Trophoblast cell (in vitro differentiated cells and primary cell): Measurements from ENCODE around the gene PHKA2.

Source experiments
- DNase-seq, 2 donors: peaks; one replicate each; pipeline ENCODE4 v3.0.0-alpha.2; 2016
- H2AFZ ChIP-seq: 2 replicates; pipeline ENCODE4 v1.6.1; 2013; ENCODE audit warnings: low read length, moderate library complexity, mild to moderate bottlenecking; ENCODE audit not compliant: insufficient read depth, poor library complexity
- H2AK5ac ChIP-seq: 2 replicates; pipeline ENCODE4 v1.6.1; 2013; ENCODE audit warnings: mild to moderate bottlenecking, low read length
- H2BK120ac ChIP-seq: 2 replicates; pipeline ENCODE4 v1.6.1; 2013; ENCODE audit warnings: low read length, mild to moderate bottlenecking, moderate library complexity; ENCODE audit not compliant: insufficient read depth, poor library complexity
- H2BK12ac ChIP-seq: 2 replicates; pipeline ENCODE4 v1.6.1; 2013; ENCODE audit warnings: mild to moderate bottlenecking, low read length, moderate library complexity
- H2BK5ac ChIP-seq: 2 replicates; pipeline ENCODE4 v1.6.1; 2013; ENCODE audit warnings: low read length, low read depth, moderate library complexity, mild to moderate bottlenecking; ENCODE audit not compliant: poor library complexity
- H3K14ac ChIP-seq: 2 replicates; pipeline ENCODE4 v1.6.1; 2013; ENCODE audit warnings: mild to moderate bottlenecking, low read length
- H3K18ac ChIP-seq: 2 replicates; pipeline ENCODE4 v1.6.1; 2013; ENCODE audit warnings: mild to moderate bottlenecking, low read length
- H3K23ac ChIP-seq: 2 replicates; pipeline ENCODE4 v1.6.1; 2013; ENCODE audit warnings: low read length
- H3K27ac ChIP-seq: 2 replicates; pipeline ENCODE4 v1.5.1; 2013; ENCODE audit warnings: low read depth, mild to moderate bottlenecking, inconsistent platforms, low read length, moderate library complexity
- H3K27me3 ChIP-seq: 2 replicates; pipeline ENCODE4 v1.6.1; 2013; ENCODE audit warnings: inconsistent platforms, mild to moderate bottlenecking, low read length, moderate library complexity; ENCODE audit not compliant: insufficient read depth
- H3K36me3 ChIP-seq, 2 experiments: 1 replicate in 1 of 2; 2 replicates in 1 of 2; pipeline ENCODE4 v1.6.1; 2013; ENCODE audit warnings: low read length in 2 of 2, mild to moderate bottlenecking in 2 of 2, moderate library complexity in 1 of 2; ENCODE audit not compliant: insufficient read depth in 2 of 2, control insufficient read depth in 1 of 2
- H3K4ac ChIP-seq: 2 replicates; pipeline ENCODE4 v1.6.1; 2013; ENCODE audit warnings: low read depth, mild to moderate bottlenecking, low read length, moderate library complexity
- H3K4me1 ChIP-seq, 2 experiments: 1 replicate in 1 of 2; 2 replicates in 1 of 2; pipeline ENCODE4 v1.6.1; 2013; ENCODE audit warnings: low read length in 2 of 2, mild to moderate bottlenecking in 2 of 2, moderate library complexity in 1 of 2; ENCODE audit not compliant: insufficient read depth in 2 of 2, control insufficient read depth in 1 of 2
- H3K4me2 ChIP-seq: 2 replicates; pipeline ENCODE4 v1.6.1; 2013; ENCODE audit warnings: inconsistent platforms, mild to moderate bottlenecking, low read length, moderate library complexity
- H3K4me3 ChIP-seq: 2 replicates; pipeline ENCODE4 v1.5.1; 2013; ENCODE audit warnings: mild to moderate bottlenecking, low read depth, low read length, inconsistent platforms
- H3K79me1 ChIP-seq: one replicate; pipeline ENCODE4 v1.6.1; 2013; ENCODE audit warnings: low read length
- H3K79me2 ChIP-seq: 2 replicates; pipeline ENCODE4 v1.6.1; 2013; ENCODE audit warnings: low read length, mild to moderate bottlenecking; ENCODE audit not compliant: control insufficient read depth, insufficient read depth, poor library complexity
- H3K9ac ChIP-seq: 2 replicates; pipeline ENCODE4 v1.6.1; 2013; ENCODE audit warnings: mild to moderate bottlenecking, low read length
- H3K9me3 ChIP-seq: 2 replicates; pipeline ENCODE4 v1.6.1; 2013; ENCODE audit warnings: low read depth, mild to moderate bottlenecking, control low read depth, inconsistent platforms, low read length; ENCODE audit not compliant: insufficient read depth
- H4K12ac ChIP-seq: 2 replicates; pipeline ENCODE4 v1.6.1; 2013; ENCODE audit warnings: low read depth, mild to moderate bottlenecking, low read length, moderate library complexity
- H4K8ac ChIP-seq: 2 replicates; pipeline ENCODE4 v1.6.1; 2013; ENCODE audit warnings: low read depth, mild to moderate bottlenecking, low read length, moderate library complexity
- H4K91ac ChIP-seq: one replicate; pipeline ENCODE4 v1.6.1; 2013; ENCODE audit warnings: low read depth, mild to moderate bottlenecking, low read length, moderate library complexity
- WGBS: extraction: QIAGEN DNeasy Blood & Tissue Kit; methylation state at CpG from one replicate; pipeline ENCODE4 v1.1.7; 2013; ENCODE audit warnings: missing lambda C conversion rate; ENCODE audit not compliant: insufficient read length, insufficient coverage; ENCODE audit errors: extremely low coverage; 5-methylcytosine and 5-hydroxymethylcytosine counted together

PHKA2 gene

DNA sequence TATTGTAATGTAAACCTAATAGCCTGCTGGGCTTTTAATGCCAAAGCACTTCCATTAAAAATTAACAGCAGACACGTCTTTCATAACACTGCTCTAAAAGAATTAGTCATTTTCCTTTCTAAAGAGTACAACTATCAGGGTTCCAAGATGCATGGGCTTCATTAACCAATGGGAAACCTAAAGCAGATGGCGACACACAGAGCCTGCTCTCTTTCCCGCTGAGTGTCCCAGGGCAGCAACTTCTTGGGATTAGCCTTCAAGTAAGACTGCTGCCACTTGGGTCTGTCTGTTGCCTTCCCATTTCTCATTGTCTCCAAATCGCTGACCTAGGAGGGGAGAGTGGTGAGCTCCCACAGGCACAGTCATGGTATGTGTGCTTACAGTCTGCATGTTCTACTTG, 14.0 kb upstream of the PHKA2 start:
- H4K8ac ChIP-seq = no peak overlapping the region
- H3K23ac ChIP-seq = no peak overlapping the region
- DNase-seq = no peak
- no peak overlapping the region for H2AK5ac ChIP-seq
- no peak overlapping the region for H3K4me2 ChIP-seq
- H3K4me1 ChIP-seq = peaks cover 4% of the 10 kb centered on the region in 2 experiments
- H3K36me3 ChIP-seq = no peaks in the 10 kb centered on the region
- H3K79me2 ChIP-seq = no peaks in the 10 kb centered on the region
- no CpG with 5 or more reads among the region's 4 CpGs for WGBS
- H3K4me3 ChIP-seq = no peak overlapping the region
- no peak overlapping the region for H3K4ac ChIP-seq
- H4K12ac ChIP-seq = no peak overlapping the region
- H3K27me3 ChIP-seq = no peaks in the 10 kb centered on the region
- no peak overlapping the region for H3K14ac ChIP-seq
- no peak overlapping the region for H2BK120ac ChIP-seq
- H3K27ac ChIP-seq = no peak overlapping the region
- H2AFZ ChIP-seq = no peak overlapping the region
- no peak overlapping the region for H2BK12ac ChIP-seq
- peaks cover 3% of the 10 kb centered on the region for H3K79me1 ChIP-seq
- H4K91ac ChIP-seq = no peak overlapping the region
- no peak overlapping the region for H3K9ac ChIP-seq
- no peak overlapping the region for H2BK5ac ChIP-seq
- no peaks in the 10 kb centered on the region for H3K9me3 ChIP-seq
- H3K18ac ChIP-seq = no peak overlapping the region

DNA sequence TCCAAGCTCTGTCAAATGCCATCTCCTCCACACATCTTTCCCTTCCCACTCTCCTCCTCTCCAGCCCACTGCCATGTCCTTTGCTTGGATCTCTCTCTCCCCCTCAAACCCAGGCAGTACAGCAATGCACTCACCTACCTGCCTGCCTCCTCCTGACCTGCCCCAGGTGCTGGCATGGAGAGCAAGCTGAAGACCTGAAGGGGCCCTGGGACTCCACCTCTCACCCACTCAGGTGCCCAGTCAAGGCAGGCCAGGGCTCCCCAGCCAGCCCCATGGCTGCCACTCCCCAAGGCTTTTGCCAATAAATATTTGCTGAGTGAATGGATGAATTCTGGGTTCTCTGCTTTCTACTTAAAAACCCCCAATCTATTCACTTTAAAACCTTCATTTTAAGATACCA, 12.6 kb upstream of the PHKA2 start:
- H3K9ac ChIP-seq = no peak overlapping the region
- peaks cover 4% of the 10 kb centered on the region in 2 experiments for H3K4me1 ChIP-seq
- H4K8ac ChIP-seq = peak overlapping the region; percentile 78
- peak overlapping the region; percentile 68 for H2BK120ac ChIP-seq
- no peaks in the 10 kb centered on the region for H3K36me3 ChIP-seq
- H3K4ac ChIP-seq = peak overlapping the region; percentile 75
- H3K9me3 ChIP-seq = no peaks in the 10 kb centered on the region
- peak overlapping the region; percentile 53 for H3K14ac ChIP-seq
- peak overlapping the region; percentile 72 for H2AK5ac ChIP-seq
- H3K79me1 ChIP-seq = peaks cover 3% of the 10 kb centered on the region
- H2AFZ ChIP-seq = peak overlapping the region; percentile 83
- H3K79me2 ChIP-seq = no peaks in the 10 kb centered on the region
- no peak overlapping the region for H2BK5ac ChIP-seq
- no peak overlapping the region for H3K27ac ChIP-seq
- H3K4me3 ChIP-seq = no peak overlapping the region
- H4K91ac ChIP-seq = peak overlapping the region; percentile 87
- no peak overlapping the region for H3K18ac ChIP-seq
- no peak for DNase-seq
- H3K27me3 ChIP-seq = no peaks in the 10 kb centered on the region
- peak overlapping the region; percentile 77 for H2BK12ac ChIP-seq
- no peak overlapping the region for H3K4me2 ChIP-seq
- H4K12ac ChIP-seq = peak overlapping the region; percentile 26
- no peak overlapping the region for H3K23ac ChIP-seq

DNA sequence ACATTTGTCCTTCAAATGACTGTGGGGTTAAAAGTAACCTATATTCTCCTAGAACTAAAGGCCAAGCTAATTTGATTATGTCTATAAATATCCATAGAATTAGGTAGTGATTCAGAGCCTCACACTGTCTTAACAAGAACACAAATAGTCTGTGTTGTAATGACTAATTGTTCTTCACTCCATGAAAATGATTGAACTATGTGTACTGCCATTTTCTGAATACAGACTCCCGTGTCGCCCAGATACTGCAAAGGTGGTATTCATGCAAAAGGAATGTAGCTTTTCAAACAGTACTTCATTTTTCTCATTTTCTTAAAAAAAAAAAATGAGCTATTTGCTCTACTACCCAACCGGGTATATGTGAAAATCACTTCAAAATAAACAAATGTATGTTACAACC, 11.3 kb upstream of the PHKA2 start:
- no CpG with 5 or more reads among the region's 3 CpGs for WGBS

DNA sequence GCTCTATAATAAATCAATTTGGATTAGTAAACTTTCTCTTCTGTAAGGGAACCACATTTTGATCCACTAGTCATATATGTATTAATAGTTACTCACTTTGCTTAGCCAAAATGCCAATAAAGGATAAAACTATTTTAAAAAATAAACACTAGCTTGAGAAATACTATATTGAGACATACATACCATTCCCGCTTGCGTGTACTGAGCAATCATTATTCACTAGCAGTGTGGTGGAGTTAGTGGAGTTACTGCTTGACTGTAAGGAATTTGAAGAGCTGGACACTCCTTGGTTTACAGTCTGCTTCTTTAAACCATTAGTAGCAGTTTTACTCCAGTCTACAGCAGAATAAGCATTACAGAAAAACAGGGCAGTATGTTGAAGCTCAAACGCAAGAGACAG, 10.8 kb upstream of the PHKA2 start:
- Histone ChIP-seq H4K8ac (no peak overlapping the region), H3K79me1 (peaks cover 3% of the 10 kb centered on the region), H3K27me3 (no peaks in the 10 kb centered on the region), H3K18ac (no peak overlapping the region), H4K12ac (no peak overlapping the region), H2AK5ac (no peak overlapping the region), H3K4me1 (peaks cover 4% of the 10 kb centered on the region in 2 experiments), H2BK5ac (peak overlapping the region; percentile 56), H3K79me2 (no peaks in the 10 kb centered on the region), H3K9ac (no peak overlapping the region), H3K4me3 (no peak overlapping the region), H2BK120ac (peak overlapping the region; percentile 66), H2BK12ac (no peak overlapping the region), H3K4me2 (peak overlapping the region; percentile 36), H3K4ac (no peak overlapping the region), H3K14ac (no peak overlapping the region), H3K36me3 (no peaks in the 10 kb centered on the region), H3K23ac (no peak overlapping the region), H3K27ac (peak overlapping the region; percentile 65), H4K91ac (no peak overlapping the region), H3K9me3 (no peaks in the 10 kb centered on the region), H2AFZ (no peak overlapping the region)
- DNase-seq = peak; percentile 9 to 65
- WGBS = no CpG with 5 or more reads among the region's 3 CpGs

More for the DNA sequence above, 11.3 kb upstream of the PHKA2 start:
- Histone ChIP-seq H4K12ac (no peak overlapping the region), H4K91ac (no peak overlapping the region), H3K79me2 (no peaks in the 10 kb centered on the region), H2BK12ac (no peak overlapping the region), H4K8ac (no peak overlapping the region), H3K27me3 (no peaks in the 10 kb centered on the region), H2BK5ac (no peak overlapping the region), H3K4me2 (no peak overlapping the region), H3K4ac (no peak overlapping the region), H2AFZ (no peak overlapping the region), H3K23ac (no peak overlapping the region), H3K4me3 (no peak overlapping the region), H3K79me1 (peaks cover 3% of the 10 kb centered on the region), H3K36me3 (no peaks in the 10 kb centered on the region), H2BK120ac (peak overlapping the region; percentile 66), H3K9ac (no peak overlapping the region), H3K9me3 (no peaks in the 10 kb centered on the region), H2AK5ac (no peak overlapping the region), H3K27ac (peak overlapping the region; percentile 65), H3K4me1 (peaks cover 4% of the 10 kb centered on the region in 2 experiments), H3K18ac (no peak overlapping the region), H3K14ac (no peak overlapping the region)
- peak; percentile 12 to 86 for DNase-seq
